ENCODE data around the gene TEX19.

TEX19 gene

GRCh38 chr17:82318169-82318498, 40.9 kb upstream of the TEX19 start:
- no peak for ATAC-seq
- TF ChIP-seq TSHZ2 (CRISPR knock-in tag; IDR thresholded peaks at IDR 0.05): no peak
- no peak for TF ChIP-seq GLIS3 (CRISPR knock-in tag; IDR thresholded peaks at IDR 0.05)
- no peak for TF ChIP-seq CSDC2 (CRISPR knock-in tag; IDR thresholded peaks at IDR 0.05)
- no peak for TF ChIP-seq ZFP3 (CRISPR knock-in tag; IDR thresholded peaks at IDR 0.05)
- no peak for TF ChIP-seq ISL1 (CRISPR knock-in tag; IDR thresholded peaks at IDR 0.05)

- TF ChIP-seq ISL1 (CRISPR knock-in tag; IDR thresholded peaks at IDR 0.05): no peak
- TF ChIP-seq GLIS3 (CRISPR knock-in tag; IDR thresholded peaks at IDR 0.05): no peak
- no peak for TF ChIP-seq POU6F1 (CRISPR knock-in tag; IDR thresholded peaks at IDR 0.05; ENCODE audit: borderline replicate concordance, low read depth)
- no peak for TF ChIP-seq BACH2 (CRISPR knock-in tag; IDR thresholded peaks at IDR 0.05; ENCODE audit: borderline replicate concordance)
- no peak for ATAC-seq
Observed at GRCh38 chr17:82318772-82319606, 40.1 kb upstream of the TEX19 start.

GRCh38 chr17:82319619-82320062, 39.4 kb upstream of the TEX19 start:
- ATAC-seq: no peak
- TF ChIP-seq ZFP3 (CRISPR knock-in tag; IDR thresholded peaks at IDR 0.05): no peak
- TF ChIP-seq GLIS3 (CRISPR knock-in tag; IDR thresholded peaks at IDR 0.05): no peak
- TF ChIP-seq POU6F1 (CRISPR knock-in tag; IDR thresholded peaks at IDR 0.05; ENCODE audit: borderline replicate concordance, low read depth): no peak
- TF ChIP-seq ZNF565 (CRISPR knock-in tag; conservative IDR thresholded peaks at IDR 0.05; ENCODE audit: low read depth): no peak
- TF ChIP-seq OSR1 (CRISPR knock-in tag; IDR thresholded peaks at IDR 0.05): no peak
- no peak for TF ChIP-seq ZC3H10 (CRISPR knock-in tag; IDR thresholded peaks at IDR 0.05)
- TF ChIP-seq TOX (CRISPR knock-in tag; IDR thresholded peaks at IDR 0.05; ENCODE audit: borderline replicate concordance): no peak
- no peak for TF ChIP-seq TSHZ2 (CRISPR knock-in tag; IDR thresholded peaks at IDR 0.05)
- no peak for TF ChIP-seq CREB5 (CRISPR knock-in tag; IDR thresholded peaks at IDR 0.05; ENCODE audit: low read depth)
- no peak for TF ChIP-seq CSDC2 (CRISPR knock-in tag; IDR thresholded peaks at IDR 0.05)
- no peak for TF ChIP-seq ESRRG (CRISPR knock-in tag; IDR thresholded peaks at IDR 0.05)
- no peak for TF ChIP-seq BACH2 (CRISPR knock-in tag; IDR thresholded peaks at IDR 0.05; ENCODE audit: borderline replicate concordance)
- TF ChIP-seq ZNF8 (CRISPR knock-in tag; IDR thresholded peaks at IDR 0.05): no peak
- TF ChIP-seq SNAI2 (CRISPR knock-in tag; IDR thresholded peaks at IDR 0.05): no peak
- no peak for TF ChIP-seq PPARA (CRISPR knock-in tag; IDR thresholded peaks at IDR 0.05; ENCODE audit: borderline replicate concordance)

All from SK-N-SH treated with all-trans-retinoic acid at 6 μM for 48 hours (cell line).